Ascending aorta (tissue), 2 donors: ENCODE data around the gene GRN. TPM values are rescaled to one million over a fixed set of nuclear protein-coding genes. Genes with fewer than 3 reads are reported as not detected.
A peak's percentile ranks its signal among the peaks of the same experiment; 100 is the strongest.

Experiments used
- DNase-seq, 2 donors: peaks; one replicate each; pipeline ENCODE4 v3.0.0-alpha.2; 2019; ENCODE audit warnings: low spot score in 2 of 2
- H3K27ac ChIP-seq, 2 donors: fragments of 200-600 bp; sonication (generic); one replicate each; pipeline ENCODE4 v1.5.1; 2016 to 2017; ENCODE audit warnings: mild to moderate bottlenecking in 1 of 2
- H3K27me3 ChIP-seq: fragments of 200-600 bp; sonication (generic); one replicate; pipeline ENCODE4 v1.5.1; 2017
- H3K36me3 ChIP-seq, 2 donors: fragments of 200-600 bp; sonication (generic); one replicate each; pipeline ENCODE4 v1.5.1; 2016
- H3K4me1 ChIP-seq, 2 donors: fragments of 200-600 bp; sonication (generic); one replicate each; pipeline ENCODE4 v1.5.1; 2016 to 2017; ENCODE audit warnings: mild to moderate bottlenecking in 1 of 2
- H3K4me3 ChIP-seq, 2 donors: fragments of 200-600 bp; sonication (generic); one replicate each; pipeline ENCODE4 v1.5.1; 2016 to 2017; ENCODE audit warnings: mild to moderate bottlenecking in 1 of 2
- H3K9me3 ChIP-seq, 2 donors: fragments of 200-600 bp; sonication (generic); one replicate each; pipeline ENCODE4 v1.5.1; 2016
- CTCF ChIP-seq, 3 experiments: fragments of 200-600 bp in 2 of 3; fragments of 450-650 bp in 1 of 3; sonication (generic) in 2 of 3; IDR thresholded peaks; one replicate each; pipeline ENCODE4 v1.5.1; 2016 to 2019; ENCODE audit warnings: antibody characterized with exemption in 3 of 3, mild to moderate bottlenecking in 1 of 3, moderate library complexity in 1 of 3
- intact Hi-C: fragments of 100-400 bp; cut with DNase I; formaldehyde crosslinking; loops from one replicate; pipeline ENCODE4 v1.15.1; 2023
- total RNA-seq: library from RNA; depleted of rRNA; stranded (reverse); fragments of >200 nt; gene quantifications from one replicate; pipeline ENCODE4 v1.1.0, GENCODE V29; 2016

GRN gene
- total RNA-seq: 430 TPM

- H3K27me3 ChIP-seq: no peaks in the 10 kb centered on the region
- H3K4me1 ChIP-seq: peaks cover 6 to 10% of the 10 kb centered on the region in 2 donors
- TF ChIP-seq CTCF (IDR thresholded peaks at IDR 0.05): no peak
- intact Hi-C loops: loop anchor here (2.0 kb wide), 1 partner anchor 20 kb away; the partner anchor contains the start of gene SLC25A39
- H3K9me3 ChIP-seq: no peaks in the 10 kb centered on the region
- peak; percentile 89 to 98 for DNase-seq
- peak within 1 kb of the TSS; percentile 77 to 79 for H3K27ac ChIP-seq
- H3K4me3 ChIP-seq: peak within 1 kb of the TSS; percentile 79 to 89
- H3K36me3 ChIP-seq: peaks cover 7 to 8% of the 10 kb centered on the region in 2 donors
These were observed at the start of gene GRN for GRCh38 chr17:44344939-44345453. Gene GRN (plus strand): TSS chr17:44345302. CDS start chr17:44349165, 3,863 bp downstream.

- Histone ChIP-seq H3K9me3 (no peaks in the 10 kb centered on the region), H3K4me3 (no peak overlapping the region), H3K27ac (no peak overlapping the region), H3K27me3 (no peaks in the 10 kb centered on the region), H3K4me1 (no peaks in the 10 kb centered on the region), H3K36me3 (no peaks in the 10 kb centered on the region)
- intact Hi-C loops: no loop called here
- DNase-seq: no peak
- TF ChIP-seq CTCF (IDR thresholded peaks at IDR 0.05): no peak
These were observed 47.1 kb upstream of the GRN start for GRCh38 chr17:44297975-44298374.

GRCh38 chr17:44304651-44305050 lies 40.5 kb upstream of the GRN start:
- DNase-seq: no peak
- Histone ChIP-seq H3K27ac (no peak overlapping the region), H3K27me3 (no peaks in the 10 kb centered on the region), H3K36me3 (no peaks in the 10 kb centered on the region), H3K4me3 (no peak overlapping the region), H3K4me1 (peaks cover 0 to 12% of the 10 kb centered on the region in 2 donors), H3K9me3 (no peaks in the 10 kb centered on the region)
- intact Hi-C loops: no loop called here
- no peak for TF ChIP-seq CTCF (IDR thresholded peaks at IDR 0.05)

GRCh38 chr17:44307387-44308186 lies 37.5 kb upstream of the GRN start:
- intact Hi-C loops: no loop called here

GRCh38 chr17:44308320-44308818 lies 36.7 kb upstream of the GRN start, which contains the start of gene RUNDC3A:
Gene RUNDC3A (plus strand): TSS chr17:44308601. CDS start chr17:44308833, 232 bp downstream.
- H3K4me1 ChIP-seq: peaks cover 0 to 12% of the 10 kb centered on the region in 2 donors
- no peaks in the 10 kb centered on the region for H3K9me3 ChIP-seq
- peak in 1 of 2 donors; percentile 82 for DNase-seq
- no peak for TF ChIP-seq CTCF (IDR thresholded peaks at IDR 0.05)
- intact Hi-C loops: no loop called here
- H3K27ac ChIP-seq: no peak within 1 kb of the TSS
- no peaks in the 10 kb centered on the region for H3K27me3 ChIP-seq
- H3K4me3 ChIP-seq: peak within 1 kb of the TSS; percentile 47 to 59
- no peaks in the 10 kb centered on the region for H3K36me3 ChIP-seq

More at GRCh38 chr17:44307387-44308186, 37.5 kb upstream of the GRN start:
- Histone ChIP-seq H3K27me3 (no peaks in the 10 kb centered on the region), H3K9me3 (no peaks in the 10 kb centered on the region), H3K36me3 (no peaks in the 10 kb centered on the region), H3K4me3 (peak overlapping the region; percentile 47 to 59), H3K27ac (no peak overlapping the region), H3K4me1 (peaks cover 0 to 12% of the 10 kb centered on the region in 2 donors)
- no peak for DNase-seq
- TF ChIP-seq CTCF (IDR thresholded peaks at IDR 0.05): no peak
